IgD-negative memory B cell (primary cell): ENCODE results near the gene UGDH. TPM values are rescaled to one million over a fixed set of nuclear protein-coding genes. Genes with fewer than 3 reads are reported as not detected.
"Not testable (repeated sequence)": the region's sequence is repeated elsewhere in the genome, so short reads cannot be mapped to it uniquely, and the experiment has no call there.

Experiments used
- H3K27ac Mint-ChIP-seq, 3 donors: one replicate each; pipeline ENCODE4 v1.8.0; 2020 to 2022; ENCODE audit warnings: mild to moderate bottlenecking in 3 of 3, mixed read lengths in 3 of 3, moderate library complexity in 1 of 3
- H3K27me3 Mint-ChIP-seq: one replicate; pipeline ENCODE4 v1.8.0; 2021; ENCODE audit warnings: mixed read lengths
- H3K36me3 Mint-ChIP-seq: one replicate; pipeline ENCODE4 v1.8.0; 2020; ENCODE audit warnings: mild to moderate bottlenecking, mixed read lengths
- H3K4me1 Mint-ChIP-seq, 3 donors: one replicate each; pipeline ENCODE4 v1.8.0; 2020 to 2022; ENCODE audit warnings: mixed read lengths in 3 of 3, mild to moderate bottlenecking in 1 of 3
- H3K4me3 Mint-ChIP-seq, 4 donors: one replicate each; pipeline ENCODE4 v1.8.0; 2020 to 2022; ENCODE audit warnings: mild to moderate bottlenecking in 4 of 4, mixed read lengths in 4 of 4, moderate library complexity in 3 of 4
- H3K9me3 Mint-ChIP-seq, 3 donors: one replicate each; pipeline ENCODE4 v1.8.0; 2020 to 2021; ENCODE audit warnings: mixed read lengths in 3 of 3, mild to moderate bottlenecking in 1 of 3
- polyA plus RNA-seq: library from polyadenylated mRNA; unstranded; fragments of 300-500 nt; fragmentation: Illumina TruSeq; gene quantifications from one replicate; pipeline ENCODE4 v1.2.3, GENCODE V29; 2021

UGDH gene
- 20.0 TPM for polyA plus RNA-seq

DNA sequence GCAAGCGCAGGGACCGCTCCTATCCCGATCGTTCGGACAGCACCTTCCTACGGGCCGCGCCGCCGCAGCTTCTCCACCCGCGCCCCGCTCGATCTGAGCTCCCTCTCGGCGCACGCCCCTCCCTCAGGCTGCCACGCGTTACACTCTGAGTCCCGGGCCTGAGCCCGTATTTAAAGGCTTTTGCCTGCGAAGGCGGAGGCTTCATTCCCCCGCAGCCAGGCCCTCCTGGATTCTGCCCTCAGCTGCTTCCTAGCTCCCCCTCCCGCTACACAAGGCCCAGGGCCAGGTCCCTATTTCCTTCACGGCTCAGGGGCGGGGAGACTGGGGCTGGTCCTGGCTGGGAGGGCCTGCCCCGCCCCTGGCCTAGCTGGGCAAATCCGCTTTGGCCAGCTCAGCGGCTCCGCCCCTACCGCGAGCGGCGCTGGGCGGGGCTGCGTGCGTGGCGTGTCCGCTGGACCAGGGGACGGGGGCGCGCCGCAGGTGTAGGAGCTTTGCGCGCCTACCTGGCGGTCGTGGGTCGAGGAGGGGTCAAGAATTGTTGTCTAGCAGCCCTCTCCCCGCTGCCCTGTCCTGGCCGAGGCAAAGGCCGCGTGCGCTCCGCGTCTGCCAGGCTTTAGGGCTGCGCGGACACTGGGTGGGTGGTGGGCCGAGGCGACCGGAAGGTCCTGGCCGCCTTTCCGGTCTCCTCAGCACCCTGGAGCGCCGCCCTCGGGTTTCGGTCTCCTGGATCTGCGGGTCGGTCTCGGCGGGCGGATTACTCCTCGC lies at the start of gene UGDH:
Gene UGDH (minus strand): TSS at position 144 of the 765 bp plus-strand sequence. CDS start 5,927 bp downstream, outside the sequence.
- peak within 1 kb of the TSS; percentile 78 to 91 (median 91) for H3K27ac Mint-ChIP-seq
- peaks cover 10% of the 10 kb centered on the region for H3K36me3 Mint-ChIP-seq
- no peaks in the 10 kb centered on the region for H3K27me3 Mint-ChIP-seq
- H3K4me1 Mint-ChIP-seq: peaks cover 14 to 22% (median 20%) of the 10 kb centered on the region in 3 donors
- H3K4me3 Mint-ChIP-seq: peak within 1 kb of the TSS; percentile 98 to 100 (median 100)
- peaks cover 2 to 7% (median 5%) of the 10 kb centered on the region in 3 donors for H3K9me3 Mint-ChIP-seq

DNA sequence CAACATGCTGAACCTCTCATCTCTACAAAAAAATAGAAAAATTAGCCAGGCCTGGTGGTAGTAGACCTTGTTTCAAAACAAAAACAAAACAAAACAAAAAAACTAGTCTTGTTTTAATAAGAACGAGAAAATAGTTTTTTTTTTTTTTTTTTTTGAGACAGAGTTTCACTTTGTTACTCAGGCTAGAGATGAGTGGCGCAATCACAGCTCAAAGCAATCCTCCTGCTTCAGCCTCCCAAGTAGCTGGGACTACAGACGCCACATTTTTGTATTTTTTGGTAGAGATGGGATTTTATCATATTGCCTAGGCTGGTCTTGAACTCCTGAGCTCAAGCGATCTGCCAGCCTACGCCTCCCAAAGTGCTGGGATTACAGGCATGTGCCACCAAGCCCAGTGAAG lies 47.7 kb upstream of the UGDH start:
- no peaks in the 10 kb centered on the region for H3K9me3 Mint-ChIP-seq
- H3K27me3 Mint-ChIP-seq: no peaks in the 10 kb centered on the region
- peak overlapping the region in 2 of 4 donors; percentile 12 to 32 for H3K4me3 Mint-ChIP-seq
- H3K4me1 Mint-ChIP-seq: peaks cover 5 to 18% (median 11%) of the 10 kb centered on the region in 3 donors
- H3K27ac Mint-ChIP-seq: peak overlapping the region in 1 of 3 donors; percentile 82
- H3K36me3 Mint-ChIP-seq: no peaks in the 10 kb centered on the region

DNA sequence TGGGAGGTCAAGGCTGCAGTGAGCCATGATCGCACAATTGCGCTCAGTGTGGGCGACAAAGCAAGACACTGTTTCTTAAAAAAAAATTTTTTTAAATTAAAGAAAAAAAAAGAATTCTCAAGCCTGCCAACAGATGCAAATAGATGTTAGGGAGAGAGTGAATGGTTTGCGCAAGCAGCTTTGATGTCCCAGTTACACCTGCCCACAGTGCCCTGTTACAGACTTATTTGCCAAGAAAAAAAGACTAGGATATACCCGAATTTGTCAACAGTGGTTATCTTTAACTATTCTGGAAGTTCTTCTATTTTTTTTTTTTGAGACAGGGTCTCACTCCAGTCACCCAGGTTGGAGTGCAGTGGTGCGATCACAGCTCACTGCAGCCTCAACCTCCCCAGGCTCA lies 44.3 kb upstream of the UGDH start:
- H3K4me3 Mint-ChIP-seq: no peak overlapping the region
- H3K27me3 Mint-ChIP-seq: no peaks in the 10 kb centered on the region
- H3K9me3 Mint-ChIP-seq: no peaks in the 10 kb centered on the region
- no peak overlapping the region for H3K27ac Mint-ChIP-seq
- H3K4me1 Mint-ChIP-seq: peaks cover 17 to 33% (median 22%) of the 10 kb centered on the region in 3 donors
- no peaks in the 10 kb centered on the region for H3K36me3 Mint-ChIP-seq

DNA sequence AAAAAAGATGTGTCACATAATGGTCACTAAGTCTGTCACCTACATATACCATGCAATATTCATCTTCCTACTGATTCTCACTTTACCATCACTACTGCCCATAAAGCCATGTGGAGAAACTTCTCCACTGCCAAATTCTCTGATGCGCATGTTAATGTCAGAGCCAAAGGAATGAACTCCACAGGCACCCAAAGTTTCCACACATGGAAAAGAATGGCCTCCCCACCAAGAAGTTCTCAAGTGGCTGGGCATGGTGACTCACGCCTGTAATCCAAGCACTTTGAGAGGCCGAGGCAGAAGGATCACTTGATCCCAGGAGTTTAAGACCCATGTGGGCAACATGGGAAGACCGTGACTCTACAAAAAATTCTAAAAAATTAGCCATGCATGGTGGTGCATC lies 43.8 kb upstream of the UGDH start:
- Mint-ChIP-seq H3K27ac (no peak overlapping the region), H3K36me3 (peaks cover 2% of the 10 kb centered on the region), H3K27me3 (no peaks in the 10 kb centered on the region), H3K9me3 (peaks cover 0 to 3% (median 3%) of the 10 kb centered on the region in 3 donors), H3K4me1 (peaks cover 20 to 29% (median 24%) of the 10 kb centered on the region in 3 donors), H3K4me3 (peak overlapping the region in 1 of 4 donors; percentile 0)

DNA sequence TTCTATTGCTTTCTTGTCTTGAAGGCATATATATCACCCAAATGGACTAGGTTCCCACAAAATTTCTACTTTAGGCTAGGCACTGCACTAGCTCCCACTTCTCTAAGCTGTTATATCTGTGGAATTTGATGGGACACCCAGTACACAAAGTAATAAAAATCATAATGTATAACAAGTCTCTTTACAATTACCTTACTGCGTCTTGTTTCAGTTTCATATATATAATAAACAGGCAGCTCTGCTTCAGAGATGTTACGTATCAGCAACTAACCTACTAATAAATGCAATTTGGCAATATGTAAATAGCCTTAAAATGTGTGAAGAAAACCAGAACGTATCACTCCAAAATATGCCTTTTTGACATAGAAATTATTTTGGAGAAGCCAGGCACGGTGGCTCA lies 42.0 kb upstream of the UGDH start:
- peak overlapping the region; percentile 80 to 95 (median 89) for H3K27ac Mint-ChIP-seq
- peaks cover 18 to 23% (median 23%) of the 10 kb centered on the region in 3 donors for H3K4me1 Mint-ChIP-seq
- peak overlapping the region; percentile 81 to 91 (median 90) for H3K4me3 Mint-ChIP-seq
- no peaks in the 10 kb centered on the region for H3K27me3 Mint-ChIP-seq
- peaks cover 0 to 5% (median 4%) of the 10 kb centered on the region in 3 donors for H3K9me3 Mint-ChIP-seq
- H3K36me3 Mint-ChIP-seq: peaks cover 2% of the 10 kb centered on the region

DNA sequence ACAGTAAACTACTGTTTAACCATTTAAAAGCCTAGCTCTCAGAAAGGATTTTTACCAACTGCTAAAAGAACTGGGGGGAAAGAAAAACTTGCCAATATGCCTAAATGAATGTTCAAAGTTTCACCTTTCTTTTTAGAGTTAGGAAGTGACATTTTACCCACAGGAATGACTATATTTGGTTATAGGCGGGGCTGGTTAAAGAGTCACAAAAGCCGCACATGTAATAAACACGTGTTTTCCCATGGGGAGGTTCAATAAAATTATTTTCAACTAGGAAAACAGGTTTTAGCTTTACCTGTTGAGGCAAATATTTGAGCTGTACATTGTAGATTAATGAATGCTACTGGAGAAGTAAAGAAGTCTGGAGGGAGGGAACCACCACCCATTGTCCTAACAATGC lies 41.6 kb upstream of the UGDH start:
- Mint-ChIP-seq H3K27me3 (no peaks in the 10 kb centered on the region), H3K27ac (peak overlapping the region; percentile 80 to 95 (median 89)), H3K4me1 (peaks cover 18 to 23% (median 23%) of the 10 kb centered on the region in 3 donors), H3K9me3 (peaks cover 0 to 5% (median 4%) of the 10 kb centered on the region in 3 donors), H3K4me3 (peak overlapping the region; percentile 81 to 91 (median 90)), H3K36me3 (peaks cover 2% of the 10 kb centered on the region)

DNA sequence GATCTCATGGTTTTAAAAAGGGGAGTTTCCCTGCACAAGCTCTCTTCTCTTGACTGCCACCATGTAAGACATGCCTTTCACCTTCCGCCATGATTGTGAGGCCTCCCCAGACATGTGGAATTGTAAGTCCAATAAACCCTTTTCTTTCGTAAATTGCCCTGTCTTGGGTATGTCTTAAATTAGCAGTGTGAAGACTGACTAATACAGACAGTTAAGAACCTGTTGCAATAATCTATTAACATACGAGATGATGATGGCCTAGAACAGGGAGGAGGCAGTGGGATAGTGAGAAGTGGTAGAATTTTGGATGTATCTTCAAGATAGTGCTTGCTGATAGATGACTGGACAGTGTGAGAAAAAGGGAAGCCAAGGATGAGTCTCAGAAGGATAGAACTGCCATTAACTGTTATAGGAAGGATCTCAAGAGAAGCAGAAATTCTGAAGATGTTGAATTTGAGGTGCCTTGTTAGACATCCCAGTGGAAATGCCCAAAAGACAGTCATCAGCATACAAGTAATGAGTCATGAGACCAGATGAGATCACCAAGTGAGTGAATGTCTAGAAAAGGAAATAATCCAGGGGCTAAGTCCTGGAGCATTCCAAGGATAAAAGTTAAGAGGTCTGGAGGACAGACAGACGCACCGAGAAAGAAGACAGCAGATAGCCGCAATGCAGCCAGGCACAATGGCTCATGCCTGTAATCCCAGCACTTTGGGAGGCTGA lies 38.8 kb upstream of the UGDH start:
- no peak overlapping the region for H3K27ac Mint-ChIP-seq

DNA sequence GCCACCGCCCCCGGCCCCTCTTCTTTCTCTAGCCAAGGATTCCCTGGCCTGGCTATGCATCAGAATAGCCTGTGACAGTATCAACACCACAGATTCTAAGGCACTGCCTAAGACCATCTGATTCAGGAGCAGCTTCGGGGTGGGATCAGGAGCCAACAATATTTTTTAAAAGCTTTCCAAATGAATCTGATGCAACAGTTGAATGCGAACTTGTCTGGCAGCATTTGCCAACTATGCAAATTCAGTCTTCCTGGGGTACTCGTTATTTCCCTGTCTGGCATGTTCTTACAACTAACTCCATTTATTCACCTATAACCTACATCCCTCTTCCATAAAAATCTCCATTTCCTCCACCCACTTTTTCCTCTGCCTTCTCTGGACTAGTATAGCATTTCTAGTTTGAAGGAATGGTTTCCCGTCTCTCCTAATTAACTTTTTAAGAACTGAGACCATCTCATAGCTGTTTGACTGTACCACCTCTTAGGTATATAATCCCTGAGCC lies 36.2 kb upstream of the UGDH start:
- peaks cover 10 to 14% (median 11%) of the 10 kb centered on the region in 3 donors for H3K4me1 Mint-ChIP-seq
- H3K4me3 Mint-ChIP-seq: no peak overlapping the region
- H3K27ac Mint-ChIP-seq: peak overlapping the region in 1 of 3 donors; percentile 78
- H3K9me3 Mint-ChIP-seq: peaks cover 0 to 5% (median 4%) of the 10 kb centered on the region in 3 donors
- peaks cover 7% of the 10 kb centered on the region for H3K36me3 Mint-ChIP-seq
- H3K27me3 Mint-ChIP-seq: no peaks in the 10 kb centered on the region

More for the DNA sequence above, 38.8 kb upstream of the UGDH start:
- Mint-ChIP-seq H3K9me3 (peaks cover 0 to 5% (median 4%) of the 10 kb centered on the region in 3 donors), H3K36me3 (peaks cover 6% of the 10 kb centered on the region), H3K4me1 (peaks cover 18 to 25% (median 24%) of the 10 kb centered on the region in 3 donors), H3K27me3 (no peaks in the 10 kb centered on the region), H3K4me3 (no peak overlapping the region)

DNA sequence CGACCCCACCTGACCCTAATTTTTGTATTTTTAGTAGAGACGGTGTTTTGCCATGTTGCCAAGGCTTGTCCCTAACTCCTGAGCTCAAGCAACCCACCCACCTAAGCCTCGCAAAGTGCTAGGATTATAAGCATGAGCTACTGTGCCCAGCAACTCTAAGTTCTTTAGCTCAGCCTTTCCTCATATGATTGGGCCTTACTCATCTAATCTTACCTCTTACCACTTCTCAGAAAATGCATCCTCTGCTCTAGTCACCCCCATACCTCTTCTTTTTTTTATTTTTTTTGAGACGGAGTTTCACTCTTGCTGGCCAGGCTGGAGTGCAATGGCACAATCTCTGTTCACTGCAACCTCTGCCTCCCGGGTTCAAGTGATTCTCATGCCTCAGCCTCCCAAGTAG lies 35.6 kb upstream of the UGDH start:
- Mint-ChIP-seq H3K4me1 (peaks cover 6 to 12% (median 8%) of the 10 kb centered on the region in 3 donors), H3K36me3 (peaks cover 7% of the 10 kb centered on the region), H3K27me3 (no peaks in the 10 kb centered on the region), H3K9me3 (peaks cover 0 to 5% (median 4%) of the 10 kb centered on the region in 3 donors), H3K4me3 (no peak overlapping the region), H3K27ac (peak overlapping the region in 1 of 3 donors; percentile 80)

DNA sequence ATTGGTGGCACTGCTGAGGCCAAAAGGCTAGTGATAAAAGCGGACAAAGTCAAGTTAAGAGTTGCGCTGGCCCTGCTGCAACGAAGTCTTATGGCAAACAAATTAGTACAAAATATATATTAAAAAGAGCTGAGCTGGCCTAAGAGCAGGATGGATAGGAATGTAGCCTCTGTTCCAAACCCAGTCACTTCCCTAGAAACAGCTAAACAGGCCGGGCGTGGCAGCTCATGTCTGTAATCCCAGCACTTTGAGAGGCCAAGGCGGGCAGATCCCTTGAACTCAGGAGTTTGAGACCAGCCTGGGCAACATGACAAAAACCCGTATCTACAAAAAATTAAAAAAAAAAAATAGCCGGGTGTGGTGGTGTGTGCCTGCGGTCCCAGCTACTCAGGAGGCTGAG lies 32.4 kb upstream of the UGDH start:
- peaks cover 0 to 8% (median 5%) of the 10 kb centered on the region in 3 donors for H3K4me1 Mint-ChIP-seq
- no peaks in the 10 kb centered on the region for H3K9me3 Mint-ChIP-seq
- peaks cover 5% of the 10 kb centered on the region for H3K36me3 Mint-ChIP-seq

DNA sequence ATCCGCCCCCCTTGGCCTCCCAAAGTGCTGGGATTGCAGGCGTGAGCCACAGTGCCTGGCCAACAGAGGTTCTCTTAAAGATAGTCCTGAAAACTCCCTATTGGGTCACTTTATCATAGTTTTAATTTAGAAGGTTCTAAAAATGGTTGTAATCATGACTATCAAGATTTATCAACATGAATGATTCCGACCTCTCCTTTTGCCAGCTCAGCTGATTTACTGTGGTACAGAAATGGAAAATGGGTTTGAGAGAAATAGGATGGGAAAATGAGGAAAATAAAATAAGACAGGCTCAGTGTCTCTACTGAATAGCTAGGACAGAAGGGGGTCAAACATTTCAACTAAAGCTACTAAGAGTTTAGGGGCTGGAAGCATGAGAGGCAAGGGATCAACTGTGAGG lies 28.2 kb upstream of the UGDH start:
- H3K27me3 Mint-ChIP-seq: no peaks in the 10 kb centered on the region
- H3K4me1 Mint-ChIP-seq: peaks cover 0 to 3% (median 2%) of the 10 kb centered on the region in 3 donors
- peak overlapping the region in 1 of 4 donors; percentile 20 for H3K4me3 Mint-ChIP-seq
- H3K36me3 Mint-ChIP-seq: peaks cover under 1% of the 10 kb centered on the region
- no peaks in the 10 kb centered on the region for H3K9me3 Mint-ChIP-seq
- H3K27ac Mint-ChIP-seq: peak overlapping the region in 2 of 3 donors; percentile 18 to 69

More for the DNA sequence above, 32.4 kb upstream of the UGDH start:
- Mint-ChIP-seq H3K4me3 (no peak overlapping the region), H3K27me3 (no peaks in the 10 kb centered on the region), H3K27ac (peak overlapping the region in 1 of 3 donors; percentile 2)

DNA sequence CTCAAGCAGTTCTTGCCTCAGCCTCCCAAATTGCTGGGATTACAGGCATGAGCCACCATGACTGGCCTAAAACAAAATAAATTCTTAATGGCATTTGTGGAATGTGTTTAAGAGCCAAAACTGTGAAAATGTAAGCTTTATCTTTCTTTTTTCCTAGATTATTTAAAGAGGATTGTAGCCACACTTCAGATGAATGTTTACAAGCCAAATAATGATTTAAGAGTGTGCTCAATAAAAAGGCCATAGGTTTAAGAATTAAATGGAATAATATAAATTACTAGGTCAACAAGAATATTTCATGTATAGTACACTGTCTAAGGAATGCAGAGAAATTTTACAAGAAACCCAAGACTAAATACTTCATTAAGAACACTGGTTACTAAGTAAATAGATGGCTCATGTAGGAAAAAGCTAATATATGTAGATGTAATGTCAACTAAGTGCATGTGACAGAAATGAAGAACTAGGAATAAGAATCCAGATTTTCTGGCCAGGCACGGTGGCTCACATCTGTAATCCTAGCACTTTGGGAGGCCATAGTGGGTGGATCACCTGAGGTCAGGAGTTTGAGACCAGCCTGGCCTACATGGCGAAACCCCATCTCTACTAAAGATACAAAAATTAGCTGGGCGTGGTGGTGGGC lies 21.3 kb upstream of the UGDH start:
- Mint-ChIP-seq H3K36me3 (peaks cover 4% of the 10 kb centered on the region), H3K9me3 (no peaks in the 10 kb centered on the region), H3K4me1 (peaks cover 0 to 8% (median 2%) of the 10 kb centered on the region in 3 donors), H3K27me3 (no peaks in the 10 kb centered on the region), H3K27ac (no peak overlapping the region), H3K4me3 (no peak overlapping the region)

DNA sequence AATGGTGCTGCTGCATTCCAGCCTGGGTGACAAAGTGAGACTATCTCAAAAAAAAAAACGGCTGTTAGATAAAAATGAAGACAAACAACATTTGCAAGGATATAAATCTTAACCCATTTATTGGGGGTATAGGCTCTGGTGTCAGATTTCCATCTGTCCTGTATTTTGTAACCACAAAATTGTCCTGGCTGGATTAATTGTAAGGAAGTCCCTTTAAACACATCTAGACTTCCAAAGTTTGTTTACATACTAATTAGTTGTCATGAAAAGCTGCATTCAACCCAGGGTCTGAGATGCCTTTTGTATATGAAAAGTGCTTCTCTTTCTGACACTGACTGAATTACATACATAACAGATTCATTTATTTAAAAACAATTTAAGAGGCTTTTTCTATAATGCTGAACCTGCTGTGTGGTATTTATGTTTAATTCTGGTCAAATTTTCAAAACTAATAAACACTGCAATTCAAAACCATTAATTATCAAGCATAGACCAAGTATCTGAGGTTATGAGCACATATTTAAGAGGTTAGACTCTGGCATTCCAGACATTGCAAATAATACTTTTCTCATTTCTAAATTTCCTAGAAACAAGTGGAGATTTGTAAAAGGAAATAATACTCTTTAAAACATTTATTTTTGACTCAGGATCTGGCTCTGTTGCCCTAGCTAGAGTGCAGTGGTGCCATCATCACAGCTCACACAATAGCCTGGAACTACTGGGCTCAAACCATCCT lies 17.5 kb upstream of the UGDH start:
- no peaks in the 10 kb centered on the region for H3K27me3 Mint-ChIP-seq
- H3K4me3 Mint-ChIP-seq: no peak overlapping the region
- no peak overlapping the region for H3K27ac Mint-ChIP-seq
- H3K36me3 Mint-ChIP-seq: peaks cover 4% of the 10 kb centered on the region
- H3K4me1 Mint-ChIP-seq: peaks cover 0 to 5% (median 2%) of the 10 kb centered on the region in 3 donors
- no peaks in the 10 kb centered on the region for H3K9me3 Mint-ChIP-seq

DNA sequence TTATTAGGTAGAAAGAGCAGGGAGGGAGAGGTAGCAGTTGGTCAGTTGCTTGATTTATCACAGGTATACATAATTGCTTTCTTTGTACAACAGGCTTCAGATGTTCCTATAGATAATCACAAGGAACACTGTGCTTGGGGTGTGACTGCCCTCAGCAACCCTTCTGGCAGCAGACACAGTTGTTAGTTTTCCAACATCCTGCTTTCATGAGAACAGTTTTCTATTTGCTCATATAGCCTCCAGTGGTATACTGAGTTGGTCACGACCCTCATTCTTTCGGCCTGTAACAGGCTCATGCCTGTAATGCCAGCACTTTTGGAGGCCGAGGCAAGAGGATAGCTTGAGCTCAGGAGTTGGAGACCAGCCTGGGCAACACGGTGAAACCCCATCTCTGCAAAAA lies 16.8 kb upstream of the UGDH start:
- H3K36me3 Mint-ChIP-seq, H3K4me1 Mint-ChIP-seq, H3K27me3 Mint-ChIP-seq, H3K9me3 Mint-ChIP-seq, H3K27ac Mint-ChIP-seq: not testable (repeated sequence)
- peak overlapping the region in 1 of 4 donors; percentile 67 for H3K4me3 Mint-ChIP-seq
